DMS 273 treated with DMSO at 0.1 percent for 48 hours (cell line): ENCODE measurements around the gene LAMTOR2.
"Not testable (repeated sequence)": the region's sequence is repeated elsewhere in the genome, so short reads cannot be mapped to it uniquely, and the experiment has no call there.

ENCODE experiments used
- DNase-seq: peaks from one replicate; lab custom pipeline; 2025; lab: John Stamatoyannopoulos, UW

LAMTOR2 gene

DNA sequence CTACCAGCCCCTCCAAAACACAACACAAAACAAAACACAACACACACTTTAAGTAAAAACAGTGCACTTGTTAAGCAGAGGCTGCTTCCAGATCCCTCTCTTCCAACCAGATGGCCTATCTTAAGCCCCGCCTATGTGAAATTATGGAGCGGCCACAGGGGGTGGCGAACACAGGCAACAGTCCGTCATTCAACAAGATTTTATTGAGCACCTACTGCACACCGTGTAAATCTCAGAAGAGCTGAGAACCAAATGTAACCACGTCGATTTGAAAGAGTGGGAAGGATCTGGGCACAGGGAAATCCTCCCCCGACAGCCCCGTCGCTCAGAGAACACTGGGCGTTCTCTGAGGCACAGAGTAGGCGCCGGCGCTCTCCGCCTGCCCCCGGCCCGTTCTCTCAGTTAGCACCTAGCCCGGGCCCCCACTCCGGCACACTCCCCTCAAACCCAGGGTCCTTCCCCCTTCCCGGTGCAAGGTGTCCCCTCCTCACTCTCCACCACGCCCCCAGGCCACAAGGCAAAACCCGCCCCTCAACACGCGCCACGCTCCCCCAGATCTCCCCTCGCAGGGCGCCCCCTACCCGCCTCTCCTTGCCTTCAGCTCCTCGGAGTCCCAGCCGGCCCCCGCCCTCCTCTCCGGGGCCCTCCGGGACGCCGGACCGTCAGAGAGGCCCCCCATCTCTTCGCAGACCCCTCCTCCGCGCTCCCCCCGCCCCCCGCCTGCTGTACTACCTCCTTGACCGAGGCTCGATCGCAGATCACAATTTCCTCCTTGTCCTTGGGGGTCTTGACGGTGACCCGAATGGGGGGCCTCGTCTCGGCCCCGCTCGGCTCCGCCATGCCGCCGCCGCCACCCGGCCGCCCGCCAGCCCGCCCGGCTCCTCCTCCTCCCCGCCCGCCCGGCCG is 1.5 kb upstream of the LAMTOR2 start:
- DNase-seq: peak; percentile 48

DNA sequence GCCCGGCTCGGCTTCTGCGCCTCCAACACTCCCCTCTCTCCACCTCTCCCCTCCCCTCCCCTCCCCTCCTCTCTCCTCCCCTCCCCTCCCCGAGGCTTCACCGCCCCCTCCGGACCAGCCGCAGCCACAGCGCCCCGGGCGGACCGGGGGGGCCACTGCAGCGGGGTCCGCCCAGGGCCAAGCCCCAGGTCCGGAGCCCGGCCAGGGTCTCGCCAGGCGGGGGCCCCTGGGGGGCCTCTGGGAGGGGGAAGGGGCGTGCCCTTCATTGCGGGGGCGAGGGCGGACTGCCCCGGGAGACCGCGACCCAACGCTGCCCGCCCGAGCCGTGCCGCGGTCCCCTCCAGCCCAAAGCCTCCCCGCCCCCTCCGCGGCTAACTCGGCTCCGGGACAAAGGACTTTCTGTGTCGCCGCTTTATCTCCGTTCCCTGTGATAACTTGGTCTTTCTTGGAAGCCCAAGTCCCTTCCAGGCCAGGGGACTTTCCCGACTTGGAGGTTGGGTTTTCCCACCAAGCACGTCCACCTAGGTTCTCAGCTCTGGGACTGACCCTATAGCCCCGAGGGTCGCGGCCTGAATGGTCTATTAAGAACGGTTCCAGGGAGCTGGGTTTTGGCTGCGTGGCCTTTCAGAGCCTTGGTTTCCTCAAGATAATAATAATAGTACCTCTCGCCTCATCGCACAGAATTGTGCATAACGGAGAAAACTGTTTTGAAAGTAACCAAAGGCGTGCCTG is 648 bp upstream of the LAMTOR2 start, which contains the start of gene UBQLN4:
Gene UBQLN4 (minus strand): TSS at position 31 of the 732 bp plus-strand sequence. CDS start 97 bp downstream, outside the sequence.
- peak; percentile 54 for DNase-seq

DNA sequence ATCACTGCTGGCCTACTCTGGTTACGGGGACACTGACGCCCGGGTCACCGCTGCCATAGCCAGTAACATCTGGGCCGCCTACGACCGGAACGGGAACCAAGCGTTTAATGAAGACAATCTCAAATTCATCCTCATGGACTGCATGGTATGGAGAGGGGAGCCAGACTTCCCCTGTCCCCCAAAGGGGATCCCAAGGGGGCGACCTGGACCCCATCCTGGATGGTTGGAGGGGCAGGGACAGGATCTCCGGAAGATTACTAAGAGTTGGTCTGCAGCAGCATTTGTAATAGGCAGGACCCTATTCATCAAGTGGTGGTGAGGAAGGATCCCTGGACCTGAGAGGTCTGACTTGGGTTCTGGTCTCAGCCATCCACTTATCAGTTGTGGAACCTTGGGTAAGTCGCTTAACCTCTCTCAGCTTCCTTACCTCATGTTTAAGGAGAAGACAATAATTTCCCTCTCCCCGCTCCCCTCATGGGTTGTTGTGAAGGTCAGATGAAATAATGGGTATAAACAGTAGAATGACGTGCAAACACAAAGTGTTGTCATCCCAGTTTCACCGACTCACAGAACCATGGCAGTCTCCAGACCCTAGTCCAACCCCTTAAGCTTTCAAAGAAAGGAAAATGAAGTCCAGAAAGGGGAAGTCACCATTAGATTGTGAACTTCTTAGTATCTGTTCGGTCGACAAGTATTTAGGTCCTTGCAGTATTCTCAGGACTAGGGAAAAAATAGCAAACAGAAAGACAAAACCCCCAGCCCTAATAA is 883 bp downstream of the LAMTOR2 start:
- DNase-seq: no peak

DNA sequence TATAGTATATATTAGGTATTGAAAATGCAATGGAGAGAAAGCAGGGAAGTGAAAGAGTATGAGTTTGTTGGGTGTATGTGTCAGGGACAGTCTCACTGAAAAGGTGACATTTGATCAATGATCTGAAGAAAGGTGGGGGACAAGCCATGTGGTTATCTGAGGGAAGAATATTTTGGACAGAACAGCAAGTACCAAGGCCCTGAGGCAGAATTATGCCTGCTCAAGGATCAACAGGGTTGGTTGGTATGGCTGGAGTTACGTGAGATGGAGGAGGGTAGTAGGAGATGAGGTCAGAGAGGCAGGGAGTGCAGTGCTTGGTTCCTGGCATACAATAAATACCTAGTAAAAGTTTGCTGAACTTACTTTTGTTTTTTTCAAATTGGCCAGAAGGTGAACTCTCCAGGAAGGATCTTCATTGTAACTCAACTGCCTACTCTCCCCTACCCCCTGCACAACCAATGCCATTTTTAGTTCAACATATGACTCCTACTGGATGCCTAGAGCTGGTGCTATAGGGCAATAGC is 1.8 kb downstream of the LAMTOR2 start:
- DNase-seq: no peak

DNA sequence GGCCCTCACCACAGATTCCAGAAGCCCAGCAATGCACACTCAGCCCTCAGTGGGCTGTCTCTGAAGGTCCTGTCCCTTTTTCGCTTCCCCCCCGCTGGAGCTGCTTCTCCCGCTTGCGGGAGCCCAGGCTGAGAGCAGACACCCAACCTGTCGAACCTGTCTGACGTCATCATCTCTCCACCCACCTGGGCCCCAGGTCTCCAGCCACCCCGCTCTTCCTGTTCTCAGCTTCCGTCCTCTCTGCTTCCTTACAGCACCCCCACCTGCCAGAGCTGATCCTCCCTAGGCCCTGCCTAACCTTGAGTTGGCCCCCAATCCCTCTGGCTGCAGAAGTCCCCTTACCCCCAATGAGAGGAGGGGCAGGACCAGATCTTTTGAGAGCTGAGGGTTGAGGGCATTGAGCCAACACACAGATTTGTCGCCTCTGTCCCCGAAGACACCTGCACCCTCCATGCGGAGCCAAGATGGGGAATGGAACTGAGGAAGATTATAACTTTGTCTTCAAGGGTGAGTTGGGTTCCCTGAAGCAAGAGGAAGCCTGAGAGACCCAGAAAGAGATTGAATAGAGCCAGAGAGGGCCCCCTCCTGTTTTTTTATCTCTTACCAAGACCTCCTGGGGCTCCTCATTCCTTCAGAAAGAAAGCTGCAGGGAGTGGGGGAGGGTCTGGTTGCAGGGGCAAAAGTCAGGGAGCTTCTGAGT is 6.5 kb downstream of the LAMTOR2 start, which contains the start of gene RAB25:
Gene RAB25 (plus strand): TSS at position 224 of the 700 bp plus-strand sequence. CDS start 241 bp downstream, at position 465.
- DNase-seq: no peak

DNA sequence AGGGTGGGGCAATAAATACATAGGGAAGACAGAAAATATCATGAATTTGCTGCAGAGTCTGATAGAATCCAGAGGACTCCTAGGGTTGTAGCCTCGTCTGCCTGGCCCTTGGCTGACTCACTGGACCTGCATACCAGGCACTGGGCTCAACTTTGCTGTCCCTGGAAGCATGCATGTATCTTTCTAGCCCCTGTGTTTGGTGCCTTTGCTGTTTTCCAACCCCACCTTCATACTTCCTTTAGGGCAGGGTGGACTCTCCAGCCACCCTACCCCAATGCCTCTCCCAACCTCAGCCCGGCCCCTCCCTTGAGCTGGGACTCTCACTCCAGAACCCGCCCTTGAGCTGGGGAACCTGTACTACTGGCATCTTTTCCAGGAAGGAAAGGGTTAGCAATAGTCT is 7.6 kb downstream of the LAMTOR2 start:
- no peak for DNase-seq

DNA sequence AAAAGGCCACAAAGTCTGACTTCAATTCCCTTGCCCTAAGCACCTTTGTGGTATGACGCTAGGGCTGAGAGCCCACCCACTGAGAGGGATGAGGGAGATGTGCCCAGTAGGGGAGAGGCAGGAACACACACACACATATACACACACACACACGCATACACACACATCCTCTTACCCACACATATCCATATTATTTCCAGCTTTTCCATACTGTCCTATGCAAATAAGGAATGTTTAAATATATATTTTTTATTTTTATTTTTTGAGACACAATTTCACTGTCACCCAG is 9.4 kb downstream of the LAMTOR2 start:
- no peak for DNase-seq

DNA sequence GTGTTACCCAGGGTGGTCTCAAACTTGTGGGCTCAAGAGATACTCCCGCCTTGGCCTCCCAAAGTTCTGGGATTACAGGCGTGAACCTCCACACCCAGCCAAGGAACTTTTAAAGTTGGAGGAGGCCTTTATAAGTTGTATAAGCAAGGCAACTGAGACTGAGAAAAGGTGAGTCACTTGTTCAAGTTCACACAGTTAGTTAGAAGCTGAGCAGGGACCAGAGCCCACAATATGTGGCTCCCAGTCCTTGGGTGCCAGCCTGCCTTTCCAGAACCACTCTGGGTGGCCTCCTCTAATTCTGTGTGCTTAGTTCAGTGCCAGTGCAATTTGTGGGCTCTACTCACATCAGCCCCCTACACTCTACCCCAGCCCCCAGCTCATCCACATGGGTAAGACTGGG is 10.0 kb downstream of the LAMTOR2 start:
- DNase-seq: no peak

DNA sequence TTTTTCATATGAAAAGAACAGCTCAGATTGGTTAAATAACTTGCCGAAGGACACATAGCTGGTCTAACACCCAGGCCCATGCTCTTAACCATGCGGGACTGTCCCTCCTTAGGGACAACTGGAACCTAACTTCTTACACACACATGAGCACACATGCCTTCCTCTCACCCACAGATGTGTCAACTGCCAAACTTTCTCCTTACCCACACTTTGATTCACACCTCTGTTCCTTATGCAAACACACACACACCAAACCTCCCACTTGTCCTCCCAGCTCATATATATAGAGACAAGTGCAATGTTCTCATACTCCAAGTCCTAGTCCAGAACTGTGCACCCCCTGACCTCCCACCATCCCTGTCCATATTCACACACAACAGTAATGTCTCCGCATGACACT is 10.6 kb downstream of the LAMTOR2 start:
- no peak for DNase-seq

DNA sequence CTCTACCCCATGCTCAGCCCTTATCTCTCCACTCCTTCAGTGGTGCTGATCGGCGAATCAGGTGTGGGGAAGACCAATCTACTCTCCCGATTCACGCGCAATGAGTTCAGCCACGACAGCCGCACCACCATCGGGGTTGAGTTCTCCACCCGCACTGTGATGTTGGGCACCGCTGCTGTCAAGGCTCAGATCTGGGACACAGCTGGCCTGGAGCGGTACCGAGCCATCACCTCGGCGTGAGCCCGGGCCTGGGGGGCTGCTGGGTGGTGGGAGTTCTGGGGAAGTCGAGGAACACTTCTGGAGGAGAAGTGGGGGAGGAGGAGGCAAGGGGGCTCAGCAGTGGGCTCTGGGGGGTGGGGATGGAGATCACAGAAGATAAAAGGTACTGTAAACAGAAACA is 11.3 kb downstream of the LAMTOR2 start:
- no peak for DNase-seq

DNA sequence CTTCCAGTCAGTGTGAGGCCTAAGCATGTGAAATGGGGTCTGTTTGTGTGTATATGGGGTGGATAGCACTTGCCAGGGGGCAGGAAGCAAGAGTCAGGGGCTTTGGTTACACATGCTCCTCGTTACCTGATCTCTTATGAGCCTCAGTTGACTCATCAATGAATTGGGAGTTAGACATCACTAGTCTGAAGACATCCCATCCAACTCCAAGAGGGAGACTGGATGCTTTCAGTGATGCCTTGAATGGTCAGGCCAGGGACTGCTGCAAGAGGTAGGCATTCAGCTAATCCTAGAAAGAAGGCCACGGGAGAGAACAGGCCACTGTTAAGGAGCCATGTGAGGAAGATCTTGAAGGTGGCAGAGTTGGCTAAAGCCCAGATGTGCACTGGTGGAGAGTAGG is 12.7 kb downstream of the LAMTOR2 start:
- no peak for DNase-seq

DNA sequence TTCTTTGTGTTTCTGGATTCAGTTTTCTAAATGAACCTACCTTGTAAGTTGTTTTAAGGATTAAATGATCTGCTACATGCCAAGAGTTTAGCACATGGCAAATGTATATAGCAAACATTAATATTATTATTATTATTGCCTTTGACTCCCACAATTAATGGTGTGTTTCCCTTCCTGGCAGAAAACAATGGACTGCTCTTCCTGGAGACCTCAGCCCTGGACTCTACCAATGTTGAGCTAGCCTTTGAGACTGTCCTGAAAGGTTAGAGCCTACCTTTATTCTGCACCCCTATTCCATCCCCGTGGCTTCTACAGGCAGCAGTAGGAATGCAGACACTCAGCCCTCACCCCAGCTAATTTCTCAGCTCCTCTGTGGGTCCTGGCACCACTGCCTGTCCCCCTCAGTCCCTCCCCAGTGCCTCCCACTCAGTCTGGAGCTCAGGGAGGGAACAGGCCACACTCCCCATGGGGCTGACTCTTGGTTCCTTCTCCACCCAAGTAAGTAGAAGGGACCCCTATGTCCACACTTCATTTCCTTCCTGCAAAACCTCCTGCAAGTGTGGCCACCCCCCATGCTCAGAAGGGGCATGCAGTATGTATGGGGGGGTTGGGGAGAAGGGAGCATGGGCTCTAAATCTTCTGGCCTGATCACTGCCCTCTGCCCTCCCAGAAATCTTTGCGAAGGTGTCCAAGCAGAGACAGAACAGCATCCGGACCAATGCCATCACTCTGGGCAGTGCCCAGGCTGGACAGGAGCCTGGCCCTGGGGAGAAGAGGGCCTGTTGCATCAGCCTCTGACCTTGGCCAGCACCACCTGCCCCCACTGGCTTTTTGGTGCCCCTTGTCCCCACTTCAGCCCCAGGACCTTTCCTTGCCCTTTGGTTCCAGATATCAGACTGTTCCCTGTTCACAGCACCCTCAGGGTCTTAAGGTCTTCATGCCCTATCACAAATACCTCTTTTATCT is 15.2 kb downstream of the LAMTOR2 start:
- DNase-seq: no peak

DNA sequence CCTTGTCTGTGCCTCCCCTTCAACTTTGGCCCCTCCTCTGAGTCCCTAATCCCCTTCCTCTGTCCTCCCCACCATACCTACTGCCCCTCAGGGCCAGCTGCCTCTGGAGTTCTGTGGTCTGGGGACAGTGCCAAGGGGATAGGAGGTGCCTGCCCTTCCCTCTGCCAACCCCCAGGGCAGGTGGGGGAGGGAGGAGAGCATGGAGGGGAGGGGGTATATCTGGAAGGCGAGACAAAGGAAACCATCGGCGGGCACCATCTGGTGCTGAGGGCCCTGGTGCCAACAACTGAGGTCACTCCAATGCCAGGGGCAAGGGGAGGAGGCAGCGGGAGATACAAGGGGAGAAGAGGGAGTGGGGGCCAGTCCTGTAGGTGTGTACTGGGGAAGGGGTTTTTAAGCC is 16.0 kb downstream of the LAMTOR2 start:
- DNase-seq: peak; percentile 87

DNA sequence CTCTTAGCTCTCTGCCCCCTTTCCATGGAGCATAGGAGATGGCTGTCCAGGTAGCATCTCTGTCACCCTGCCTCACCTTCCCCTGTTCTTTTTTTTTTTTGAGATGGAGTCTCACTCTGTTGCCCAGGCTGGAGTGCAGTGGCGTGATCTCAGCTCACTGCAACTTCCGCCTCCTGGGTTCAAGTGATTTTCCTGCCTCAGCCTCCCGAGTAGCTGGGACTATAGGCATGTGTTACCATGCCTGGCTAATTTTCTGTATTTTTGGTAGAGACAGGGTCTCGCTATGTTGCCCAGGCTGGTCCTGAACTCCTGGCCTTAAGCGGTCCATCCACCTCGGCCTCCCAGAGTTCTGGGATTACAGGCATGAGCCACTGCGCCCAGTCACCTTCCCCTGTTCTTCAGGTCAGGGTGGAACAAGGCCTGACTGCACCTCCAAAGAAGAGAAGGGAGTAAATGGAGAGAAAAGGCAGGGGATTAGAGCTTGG is 16.8 kb downstream of the LAMTOR2 start:
- not testable (repeated sequence) for DNase-seq

DNA sequence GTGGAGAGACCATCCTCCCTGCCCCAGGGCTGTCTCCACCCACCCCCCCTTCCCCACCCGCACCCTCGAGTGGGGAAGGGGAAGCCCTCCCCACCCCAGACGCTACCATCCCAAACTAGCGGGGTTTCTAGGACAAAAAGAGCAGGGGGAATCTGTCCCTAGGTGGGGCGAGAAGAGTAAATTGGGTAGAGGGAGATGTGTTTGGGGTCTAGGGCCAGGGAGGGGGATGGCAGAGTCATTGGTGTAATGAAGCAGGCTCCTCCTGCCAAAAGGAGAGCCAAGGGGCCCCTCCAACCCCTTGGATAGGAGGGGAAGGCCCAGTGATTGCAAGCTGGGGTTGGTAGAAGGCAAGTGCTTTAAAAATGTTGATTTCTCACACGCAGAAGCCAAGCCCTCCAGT is 17.7 kb downstream of the LAMTOR2 start:
- DNase-seq: no peak

DNA sequence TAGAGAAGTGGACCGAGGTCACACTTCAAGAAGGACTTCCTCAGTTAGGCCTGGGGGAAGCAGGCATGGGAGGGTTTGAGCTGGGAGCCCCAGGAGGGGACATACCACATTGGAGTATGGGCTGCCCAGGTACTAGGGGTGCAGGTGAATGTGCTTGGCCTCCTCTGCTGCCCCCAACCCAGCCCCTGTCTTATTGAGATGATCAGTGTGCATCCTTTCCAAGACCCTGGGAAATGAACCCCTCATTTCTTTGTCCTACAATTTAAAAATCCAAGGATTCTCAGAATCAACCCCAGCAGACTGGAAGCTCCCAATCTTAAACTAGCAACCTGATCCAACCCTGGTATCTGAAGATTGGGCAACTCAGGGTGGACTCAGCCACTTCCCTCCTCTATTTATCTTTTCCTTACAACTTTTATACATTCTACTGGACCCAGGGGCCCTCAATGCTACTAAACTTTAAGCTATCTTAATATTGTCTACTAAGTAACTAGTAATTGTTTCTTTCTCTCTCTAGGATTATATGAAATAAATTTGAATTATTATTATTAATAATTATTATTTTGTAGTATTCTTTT is 18.6 kb downstream of the LAMTOR2 start:
- DNase-seq: no peak

DNA sequence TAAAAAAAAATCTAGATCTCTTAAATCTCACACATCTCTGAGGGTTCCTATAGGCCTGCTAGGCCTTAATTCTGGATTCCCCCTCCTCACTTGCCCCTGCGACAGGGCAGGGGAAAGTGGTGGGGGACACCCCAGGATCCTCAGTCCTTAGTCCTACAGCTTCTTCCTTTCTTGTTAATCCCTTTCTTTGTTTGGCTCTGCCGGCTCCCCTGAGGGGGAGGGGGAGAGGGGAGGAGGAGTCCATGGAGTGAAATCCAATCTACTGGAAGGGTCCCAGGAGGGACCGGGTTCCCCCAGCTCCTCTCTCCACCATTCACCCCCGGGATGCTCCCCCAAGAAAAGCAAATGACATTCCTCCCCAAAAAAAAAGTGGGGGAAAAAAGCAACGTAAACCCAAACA is 19.2 kb downstream of the LAMTOR2 start:
- DNase-seq: no peak

DNA sequence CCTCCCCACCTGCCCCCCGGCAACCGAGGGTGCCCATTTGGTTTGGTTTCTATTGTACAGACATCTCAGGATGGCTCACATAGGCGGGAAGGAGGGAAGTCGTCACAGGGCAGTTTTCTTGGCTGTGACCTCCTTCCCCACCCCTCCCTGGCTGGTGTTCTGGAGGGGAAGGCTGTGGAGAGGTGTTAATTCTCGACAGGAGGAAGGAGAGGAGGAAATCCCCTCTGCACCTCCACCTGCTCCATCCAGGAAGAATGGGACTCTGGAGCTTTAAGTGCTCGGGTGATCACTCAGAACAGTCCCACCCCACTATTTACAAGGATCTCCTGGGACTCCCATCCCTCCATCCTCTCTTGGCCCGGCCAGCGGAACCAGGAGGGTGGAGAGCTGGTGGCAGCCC is 20.1 kb downstream of the LAMTOR2 start:
- DNase-seq: no peak

DNA sequence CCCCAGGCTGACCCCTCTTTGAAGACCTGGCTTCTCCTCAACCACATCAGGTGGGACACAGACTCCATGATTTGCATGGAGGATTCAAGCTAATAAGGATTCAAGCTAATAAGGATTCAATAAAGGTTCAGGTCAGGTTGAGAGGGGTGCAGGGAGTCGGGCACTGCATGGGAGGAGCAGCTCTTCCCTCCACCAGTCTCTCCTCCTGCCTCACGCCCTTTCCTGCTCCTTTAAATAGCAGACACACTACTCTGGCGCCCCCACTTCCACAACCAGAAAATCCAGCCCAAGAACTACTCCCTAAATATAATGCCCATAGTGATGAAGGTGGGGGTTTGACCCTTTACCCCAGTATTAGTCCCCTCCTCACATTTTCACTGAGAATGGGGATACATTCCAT is 20.6 kb downstream of the LAMTOR2 start:
- no peak for DNase-seq

DNA sequence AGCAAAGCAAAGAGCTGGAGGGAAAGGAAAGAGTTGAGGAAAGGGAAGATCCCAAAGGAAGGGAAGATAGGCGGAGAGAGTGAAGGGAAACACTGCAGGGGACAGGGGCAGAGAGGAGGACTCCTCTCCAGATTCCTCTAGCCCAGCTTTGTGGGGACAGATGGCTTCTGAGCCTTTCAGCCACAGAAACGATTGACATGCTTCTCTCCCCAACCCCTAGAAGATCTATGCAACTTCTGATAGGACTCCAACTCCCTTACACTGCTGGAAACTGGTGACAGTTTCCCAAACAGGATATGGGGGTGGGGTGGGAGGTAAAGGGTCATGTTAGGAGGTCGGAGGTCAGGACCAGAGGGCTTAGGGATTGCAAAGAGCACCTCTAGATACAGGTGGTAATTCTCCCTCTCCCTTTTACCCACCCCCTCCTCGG is 21.2 kb downstream of the LAMTOR2 start:
- no peak for DNase-seq
